ENCODE results near the gene ZNF600.
"Not testable (repeated sequence)": the region's sequence is repeated elsewhere in the genome, so short reads cannot be mapped to it uniquely, and the experiment has no call there.

GRCh38 chr19:52715330-52715729 is 71.3 kb downstream of the ZNF600 start:
- not testable (repeated sequence) for TF ChIP-seq CTCF, POLR2A, EP300 (IDR thresholded peaks at IDR 0.05)
